HG02642 (cell line): ENCODE data around the gene SNTG2.
"Not testable (repeated sequence)": the region's sequence is repeated elsewhere in the genome, so short reads cannot be mapped to it uniquely, and the experiment has no call there.

ENCODE experiments used
- ATAC-seq: cut with Tn5 transposase; IDR thresholded peaks from one replicate; pipeline ENCODE4 v1.9.1; 2021; ENCODE audit warnings: mild to moderate bottlenecking; ENCODE audit not compliant: unreplicated experiment, poor library complexity

Gene SNTG2

DNA sequence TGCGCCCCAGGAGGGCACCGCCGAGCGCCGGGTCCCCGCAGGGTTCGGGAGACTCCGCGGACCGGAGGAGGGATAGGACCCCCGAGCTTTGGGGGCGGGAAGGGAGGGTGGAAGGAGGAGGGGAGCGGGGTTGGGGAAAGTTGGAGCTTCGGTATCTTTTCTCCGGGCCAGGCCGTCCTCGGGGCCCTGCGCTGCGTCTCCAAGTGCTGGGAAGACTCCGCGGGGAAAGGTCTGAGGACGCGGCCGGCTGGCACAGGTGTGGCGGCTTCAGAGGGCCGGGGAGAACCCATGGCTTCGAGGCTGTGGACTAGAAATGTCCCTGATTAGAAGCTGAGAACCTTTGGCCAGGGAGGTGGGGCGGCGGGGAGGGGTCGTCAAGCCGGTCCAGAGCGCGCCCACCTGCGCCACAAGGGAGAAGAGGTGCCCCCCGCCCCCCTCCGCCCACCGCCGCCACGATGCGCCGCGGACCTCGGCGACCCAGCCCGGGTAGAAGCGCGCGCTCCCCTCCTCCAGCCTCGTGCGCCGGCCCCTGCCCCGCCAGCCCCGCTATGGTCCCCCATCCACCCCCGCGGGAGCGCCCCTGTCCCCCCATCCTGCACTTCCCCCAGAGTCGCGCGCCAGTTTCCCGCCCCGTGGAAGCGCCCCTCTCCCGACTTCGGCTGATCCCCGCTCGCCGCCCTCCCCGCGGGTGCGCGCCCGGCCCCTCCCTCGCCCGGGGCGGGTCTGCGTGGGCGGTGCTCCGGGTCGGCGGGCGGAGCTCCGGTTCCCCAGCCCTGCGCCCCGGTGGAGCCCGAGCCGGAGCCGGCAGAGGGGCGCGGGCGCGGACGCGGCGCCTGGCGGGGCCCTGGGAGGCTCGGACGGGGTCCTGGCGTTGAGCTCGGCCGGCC is at the start of gene SNTG2:
Gene SNTG2, plus strand, starts transcription at position 770 of the 887 bp plus-strand sequence. CDS start 148 bp downstream, outside the sequence.
- no peak for ATAC-seq

DNA sequence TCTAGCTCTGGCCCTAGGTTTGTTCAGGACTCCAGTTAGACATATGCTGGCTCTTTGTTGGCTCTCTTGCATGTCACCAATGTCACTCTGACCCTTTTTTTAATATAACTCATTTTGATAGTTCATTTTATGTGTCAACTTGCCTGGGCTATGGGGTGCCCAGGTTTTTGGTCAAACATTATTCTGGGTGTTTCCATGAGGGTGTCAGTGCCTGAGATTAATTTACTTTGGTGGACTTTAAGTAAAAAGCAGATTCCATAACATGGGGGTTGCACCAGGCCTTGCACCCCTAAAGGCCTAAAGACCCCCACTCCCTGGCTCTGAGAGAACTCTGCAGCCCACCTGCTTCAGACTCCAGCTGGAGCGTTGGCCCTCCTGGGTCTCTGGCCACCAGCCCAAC is 48.1 kb upstream of the SNTG2 start:
- ATAC-seq: no peak

DNA sequence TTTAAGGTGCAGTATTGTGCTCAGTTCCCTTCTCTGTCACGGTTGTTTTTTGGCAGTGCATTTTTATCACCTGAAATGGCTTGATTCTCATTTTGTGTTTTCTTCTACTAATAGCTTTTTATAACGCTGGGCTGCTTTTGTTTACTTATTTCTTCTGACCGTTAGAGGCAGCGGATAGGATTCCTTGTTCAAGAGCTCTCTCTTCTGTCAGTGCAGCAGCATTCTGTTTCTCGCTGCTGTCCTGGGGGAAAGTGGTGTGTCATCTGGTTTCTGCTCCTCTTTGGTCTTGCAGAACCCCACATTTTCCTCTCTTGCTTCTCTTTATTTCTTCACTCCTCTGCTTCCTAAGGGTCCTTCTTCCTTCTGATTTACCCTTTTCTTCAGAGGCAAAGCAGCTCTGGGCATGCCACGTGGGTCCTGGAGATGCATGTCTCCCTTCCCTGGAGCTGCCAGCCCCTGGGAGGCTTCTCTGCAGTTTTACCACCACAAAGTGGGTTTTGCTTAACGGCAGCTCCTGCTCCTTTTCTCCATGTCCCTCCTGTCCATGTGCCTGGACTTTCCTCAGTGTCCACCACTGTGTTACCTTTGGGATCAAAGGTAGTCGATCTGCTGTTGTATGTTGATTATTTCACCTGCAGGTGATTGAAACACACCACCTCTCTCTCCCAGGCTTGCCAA is 47.3 kb upstream of the SNTG2 start:
- ATAC-seq: no peak

DNA sequence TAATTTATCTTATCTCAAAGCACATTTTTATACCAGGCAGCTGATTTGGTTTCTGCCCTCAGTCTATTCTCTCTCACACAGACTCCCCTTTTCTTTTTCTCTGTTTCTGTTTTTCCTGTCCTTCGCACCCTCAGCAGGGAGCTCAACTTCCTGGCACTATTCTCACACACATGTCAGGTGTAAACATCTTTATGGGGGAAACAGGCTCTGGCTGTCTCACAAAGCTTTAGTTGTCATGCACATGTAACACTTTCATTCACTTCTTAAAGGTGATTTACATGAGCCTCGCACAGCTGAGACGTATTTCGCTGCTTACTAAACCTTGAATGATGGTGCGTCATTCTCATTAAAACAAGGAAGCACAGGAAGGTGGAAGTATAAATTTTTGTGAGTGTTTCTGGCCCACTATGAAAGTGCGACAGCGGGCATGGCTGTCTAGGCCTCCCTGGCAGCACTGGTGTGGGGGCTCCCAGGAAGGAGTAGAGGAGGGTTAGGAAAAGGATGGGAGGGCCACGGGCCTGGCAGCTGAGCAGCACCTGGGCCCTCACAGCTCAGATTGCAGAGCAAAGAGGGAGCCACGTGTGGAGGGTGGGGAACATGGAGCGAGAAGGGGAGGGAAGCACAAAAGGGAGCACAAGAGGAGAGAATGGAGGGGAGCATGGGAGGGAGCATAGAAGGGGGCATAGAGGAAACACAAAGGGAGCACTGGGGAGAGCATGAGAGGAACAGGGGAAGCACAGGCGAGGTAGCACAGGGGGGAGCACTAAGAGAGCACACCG is 46.2 kb upstream of the SNTG2 start:
- no peak for ATAC-seq

DNA sequence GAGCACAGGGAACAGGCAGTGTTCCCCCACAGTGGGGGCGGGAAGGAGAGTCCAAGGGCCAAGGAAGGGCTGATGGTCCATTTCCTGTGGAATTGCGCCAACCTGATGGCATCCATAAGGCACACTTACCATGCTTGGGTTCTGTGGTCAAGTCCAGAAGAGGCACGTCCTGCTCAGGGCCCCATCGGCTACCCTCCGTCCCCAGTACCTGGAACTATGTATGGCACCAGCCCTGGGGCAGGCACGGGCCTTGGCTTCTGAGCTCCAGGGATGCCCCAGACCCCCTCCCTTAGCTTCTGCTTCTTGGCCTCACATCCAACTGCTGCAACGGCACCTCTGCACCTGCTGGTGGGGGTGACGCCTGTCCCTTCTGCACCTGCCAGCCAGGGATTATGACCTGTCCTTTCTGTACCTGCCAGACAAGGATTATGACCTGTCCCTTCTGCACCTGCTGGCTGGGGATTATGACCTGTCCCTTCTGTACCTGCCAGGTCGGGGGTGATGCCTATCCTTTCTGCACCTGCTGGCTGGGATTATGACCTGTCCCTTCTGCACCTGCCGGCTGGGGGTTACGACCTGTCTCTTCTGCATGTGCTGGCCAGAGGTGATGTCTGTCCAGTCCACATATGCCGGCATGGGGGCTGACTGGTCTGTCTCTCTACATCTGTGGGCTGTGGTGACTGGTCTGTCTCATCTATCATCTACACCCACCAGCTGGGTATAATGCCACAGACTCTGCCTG is 45.4 kb upstream of the SNTG2 start:
- no peak for ATAC-seq

DNA sequence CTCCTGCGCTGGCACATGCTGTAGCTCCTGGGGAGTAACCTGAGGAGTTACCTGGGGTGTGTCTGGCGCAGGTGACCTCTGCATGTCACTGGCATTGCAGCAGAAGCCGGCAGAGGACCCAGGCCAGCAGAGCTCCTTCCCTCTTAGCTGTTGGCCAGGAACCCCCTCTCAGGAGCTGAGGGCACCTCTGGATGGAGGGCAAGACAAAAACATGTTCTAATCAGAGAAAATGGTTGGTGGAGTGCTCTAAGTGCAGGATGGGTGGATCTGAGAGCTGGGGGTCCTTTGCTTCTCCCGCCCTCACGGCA is 44.9 kb upstream of the SNTG2 start:
- no peak for ATAC-seq

DNA sequence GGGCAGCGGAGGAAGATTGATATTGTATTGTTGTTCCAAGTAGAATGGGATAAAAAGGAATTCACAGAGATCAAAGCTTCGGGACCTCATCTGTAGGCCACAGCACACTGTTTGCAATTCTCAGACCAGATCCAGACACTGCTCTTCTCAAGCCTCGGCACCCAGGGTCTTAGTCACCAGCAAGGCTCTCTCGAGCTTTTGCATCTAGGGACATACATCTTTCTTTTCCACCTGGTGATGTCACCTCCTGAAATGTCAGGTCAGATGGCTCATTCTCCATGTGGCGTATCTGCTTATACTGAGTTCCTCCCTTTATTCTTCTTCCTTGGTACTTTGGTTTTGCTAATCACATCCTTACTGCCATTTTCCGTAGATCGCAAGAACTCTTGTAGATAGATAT is 42.9 kb upstream of the SNTG2 start:
- ATAC-seq: no peak

DNA sequence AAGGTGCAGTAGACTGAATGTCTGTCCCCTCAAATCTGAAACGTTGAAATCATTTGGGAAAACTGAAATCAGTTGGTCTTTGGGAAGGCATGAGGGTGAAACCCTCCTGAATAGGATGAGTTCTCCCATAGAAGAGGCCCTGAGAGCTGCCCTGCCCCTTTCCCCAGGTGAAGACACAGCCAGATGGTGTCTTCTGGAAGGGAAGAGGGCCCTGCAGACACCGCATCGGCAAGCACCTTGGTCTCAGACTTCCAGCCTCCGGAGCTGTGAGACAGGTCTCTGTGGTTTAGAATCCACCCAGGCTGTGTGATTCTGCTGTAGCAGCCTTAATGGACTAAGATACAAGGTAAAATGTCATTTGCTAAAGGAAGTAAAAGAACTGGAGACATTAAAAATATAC is 42.1 kb upstream of the SNTG2 start:
- ATAC-seq: no peak

DNA sequence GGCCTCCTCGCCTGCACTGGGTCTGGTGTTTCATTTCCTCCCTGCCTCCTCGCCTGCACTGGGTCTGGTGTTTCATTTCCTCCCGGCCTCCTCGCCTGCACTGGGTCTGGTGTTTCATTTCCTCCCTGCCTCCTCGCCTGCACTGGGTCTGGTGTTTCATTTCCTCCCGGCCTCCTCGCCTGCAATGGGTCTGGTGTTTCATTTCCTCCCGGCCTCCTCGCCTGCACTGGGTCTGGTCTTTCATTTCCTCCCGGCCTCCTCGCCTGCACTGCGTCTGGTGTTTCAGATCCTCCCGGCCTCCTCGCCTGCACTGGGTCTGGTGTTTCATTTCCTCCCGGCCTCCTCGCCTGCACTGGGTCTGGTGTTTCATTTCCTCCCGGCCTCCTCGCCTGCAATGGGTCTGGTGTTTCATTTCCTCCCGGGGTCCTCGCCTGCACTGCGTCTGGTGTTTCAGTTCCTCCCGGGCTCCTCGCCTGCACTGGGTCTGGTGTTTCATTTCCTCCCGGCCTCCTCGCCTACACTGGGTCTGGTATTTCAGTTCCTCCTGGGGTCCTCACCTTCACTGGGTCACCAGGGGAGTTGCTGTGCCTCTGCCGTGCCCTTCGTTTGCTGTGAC is 40.8 kb upstream of the SNTG2 start:
- not testable (repeated sequence) for ATAC-seq

DNA sequence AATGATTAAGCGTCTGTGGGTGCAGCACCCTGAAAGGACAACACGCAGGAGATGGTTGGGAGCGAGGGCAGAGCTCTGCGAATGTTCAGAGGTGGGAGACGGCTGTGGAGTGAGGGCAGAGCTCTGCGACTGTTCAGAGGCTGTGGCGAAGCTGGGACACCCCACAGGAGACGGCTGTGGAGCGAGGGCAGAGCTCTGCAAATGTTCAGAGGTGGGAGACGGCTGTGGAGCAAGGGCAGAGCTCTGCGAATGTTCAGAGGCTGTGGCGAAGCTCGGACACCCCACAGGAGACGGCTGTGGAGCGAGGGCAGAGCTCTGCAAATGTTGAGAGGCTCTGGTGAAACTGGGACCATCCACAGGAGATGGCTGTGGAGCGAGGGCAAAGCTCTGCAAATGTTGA is 40.0 kb upstream of the SNTG2 start:
- ATAC-seq: no peak

DNA sequence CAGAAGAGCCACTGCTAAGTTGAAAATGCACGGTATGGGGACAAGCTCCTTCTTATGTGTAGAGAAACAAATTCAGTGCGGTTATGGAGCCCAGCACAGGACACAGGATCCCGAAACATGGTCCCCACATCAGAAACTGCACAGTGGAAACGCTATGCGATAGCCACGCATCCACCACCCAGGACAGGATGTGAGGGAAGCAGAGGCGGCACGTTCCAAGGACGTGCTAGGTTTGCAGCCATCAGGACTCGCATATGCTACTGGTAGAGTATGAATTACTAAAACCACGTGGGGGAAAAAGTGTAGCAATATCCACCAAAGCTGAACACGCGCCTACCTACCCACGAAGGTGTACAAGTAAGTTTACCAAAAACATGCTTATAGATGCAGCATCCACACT is 34.7 kb upstream of the SNTG2 start:
- ATAC-seq: no peak

DNA sequence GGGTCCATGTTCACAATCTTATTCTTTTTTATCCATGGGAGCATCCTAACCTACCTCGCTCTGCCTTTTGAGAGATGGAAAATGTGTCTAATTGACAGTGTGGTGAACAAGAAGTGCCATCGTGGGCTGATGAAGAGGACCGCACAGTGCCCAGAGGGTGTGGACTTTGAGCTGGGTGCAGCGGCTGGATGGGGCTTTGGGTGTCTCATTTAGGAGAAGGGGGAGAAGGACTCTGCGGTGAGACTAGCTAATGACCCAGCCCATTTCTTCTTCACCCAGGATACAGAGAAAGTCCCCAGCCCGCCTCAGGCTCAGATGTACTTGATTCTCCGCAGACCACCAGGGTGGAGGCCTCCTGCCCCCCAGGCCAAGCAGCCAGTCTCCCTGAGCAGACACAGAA is 33.7 kb upstream of the SNTG2 start:
- no peak for ATAC-seq

DNA sequence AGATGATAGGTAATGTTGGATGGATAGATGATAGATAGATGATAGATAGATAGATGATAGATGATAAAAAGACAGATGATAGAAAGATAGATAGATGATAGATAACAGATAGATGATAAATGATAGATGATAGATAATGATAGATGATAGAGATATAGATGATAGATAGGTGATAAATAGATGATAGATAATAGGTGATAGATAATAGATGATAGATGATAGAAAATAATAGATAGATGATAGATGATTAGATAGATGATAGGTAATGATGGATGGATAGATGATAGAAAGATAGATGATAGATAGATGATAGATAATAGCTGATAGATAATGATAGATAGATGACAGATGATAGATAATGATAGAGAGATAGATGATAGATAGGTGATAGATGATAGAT is 31.0 kb upstream of the SNTG2 start:
- ATAC-seq: no peak

DNA sequence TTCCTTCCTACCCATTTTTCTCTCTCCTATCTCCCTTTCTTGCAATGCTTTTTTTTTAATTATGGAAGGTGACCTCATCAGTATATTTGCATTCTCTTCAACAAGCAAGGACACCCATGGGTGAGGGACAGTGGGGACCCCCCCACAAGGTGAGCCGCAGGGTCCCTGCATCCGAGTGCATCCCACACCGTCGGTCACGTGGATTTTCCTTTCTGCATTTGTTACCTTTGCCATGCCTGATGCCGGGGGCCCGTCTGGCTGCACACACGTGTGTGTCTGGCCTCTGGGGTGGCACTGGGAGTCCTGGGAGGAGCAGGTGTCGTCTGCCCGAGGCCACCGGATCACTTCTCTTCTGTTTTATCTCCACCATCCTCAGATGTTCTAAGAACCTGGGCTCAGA is 30.1 kb upstream of the SNTG2 start:
- ATAC-seq: no peak

DNA sequence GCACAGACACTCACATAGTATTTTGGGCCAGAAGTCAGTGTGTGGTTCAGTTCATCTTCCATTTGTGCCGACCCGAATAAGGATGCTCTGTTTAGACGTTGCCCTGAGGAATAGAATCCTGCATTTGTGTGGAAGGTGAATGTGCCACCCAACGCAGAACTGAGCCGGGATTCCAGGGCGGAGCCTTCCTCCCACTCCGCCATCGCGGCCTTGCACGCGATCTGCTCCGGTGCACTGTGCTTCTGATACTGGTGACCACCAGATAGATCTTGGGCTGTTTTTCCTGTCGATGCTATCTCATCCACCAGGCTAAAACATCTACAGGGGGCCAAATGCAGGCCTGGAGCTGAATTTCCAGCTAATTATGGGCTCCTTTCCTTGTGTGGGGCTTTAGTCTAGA is 29.6 kb upstream of the SNTG2 start:
- no peak for ATAC-seq

DNA sequence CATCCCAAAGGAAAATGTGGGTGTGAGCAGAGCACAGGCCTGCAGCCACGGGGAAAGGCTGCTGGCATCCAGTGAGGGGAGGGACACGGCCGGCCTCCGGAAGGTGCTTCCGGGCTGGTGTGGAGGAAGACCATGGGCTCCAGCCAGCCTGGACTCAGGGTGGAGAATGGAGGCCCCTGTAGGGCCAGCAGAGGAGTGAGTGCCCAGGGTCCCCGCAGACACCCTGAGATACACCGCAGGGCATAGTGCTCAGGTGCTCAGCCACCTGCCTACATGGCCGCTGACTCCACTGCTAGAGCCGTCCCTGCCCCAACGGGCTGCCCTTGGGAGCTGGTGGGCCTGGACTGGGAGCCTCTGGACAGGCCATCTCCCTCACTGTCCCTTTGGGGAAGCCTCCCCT is 28.5 kb upstream of the SNTG2 start:
- ATAC-seq: no peak

DNA sequence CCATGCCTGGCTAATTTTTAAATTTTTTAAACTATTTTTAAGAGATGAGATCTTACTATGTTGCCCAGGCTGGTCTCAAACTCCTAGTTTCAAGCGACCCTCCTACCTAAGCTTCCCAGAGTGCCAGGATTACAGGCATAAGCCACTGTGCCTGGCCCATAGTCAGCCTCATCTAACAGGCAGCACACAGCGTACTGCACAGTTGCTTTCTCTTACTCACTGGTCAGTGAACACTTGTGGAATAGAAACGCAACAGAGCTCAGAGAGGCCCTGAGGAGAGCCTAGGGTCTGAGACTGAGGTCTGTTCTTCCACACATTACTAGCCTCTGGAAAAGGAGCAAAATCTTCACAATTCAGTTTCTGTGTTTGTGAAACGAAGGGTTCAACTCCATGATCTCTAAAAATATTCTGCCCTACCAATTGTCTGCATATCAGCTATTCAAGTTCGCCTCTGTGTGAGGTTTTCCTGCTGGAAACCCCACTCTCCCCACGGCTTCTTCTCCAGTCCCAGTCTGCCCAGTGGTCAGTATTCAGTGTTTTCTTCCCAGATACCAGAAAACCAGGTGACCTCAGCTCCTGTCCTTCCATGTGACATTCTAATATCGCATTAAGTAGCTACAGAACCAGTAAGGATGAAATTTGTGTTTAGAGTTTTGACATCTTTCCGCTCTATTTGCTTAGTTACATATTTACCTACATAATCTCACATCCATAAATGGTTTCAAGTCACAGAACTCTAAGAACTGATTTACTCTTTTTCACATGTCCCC is 26.6 kb upstream of the SNTG2 start:
- no peak for ATAC-seq

DNA sequence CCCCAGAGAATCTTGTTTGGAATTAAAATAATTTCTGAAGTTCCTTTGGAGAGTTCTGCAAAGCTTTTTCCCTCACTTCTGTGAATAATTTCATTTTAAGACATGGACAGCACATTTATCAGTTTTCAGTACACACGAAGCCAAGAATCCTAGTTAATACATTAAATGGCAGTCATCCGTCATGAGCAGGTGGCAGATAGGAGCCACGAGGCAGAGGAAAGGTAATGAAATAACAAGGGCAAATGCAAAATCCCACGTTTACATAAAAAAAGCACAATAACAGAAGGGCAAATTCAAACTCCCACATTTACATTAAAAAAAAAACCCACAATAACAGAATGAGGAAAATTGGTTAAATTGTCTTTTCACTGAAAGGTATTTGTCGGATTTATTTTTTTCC is 25.9 kb upstream of the SNTG2 start:
- ATAC-seq: no peak

DNA sequence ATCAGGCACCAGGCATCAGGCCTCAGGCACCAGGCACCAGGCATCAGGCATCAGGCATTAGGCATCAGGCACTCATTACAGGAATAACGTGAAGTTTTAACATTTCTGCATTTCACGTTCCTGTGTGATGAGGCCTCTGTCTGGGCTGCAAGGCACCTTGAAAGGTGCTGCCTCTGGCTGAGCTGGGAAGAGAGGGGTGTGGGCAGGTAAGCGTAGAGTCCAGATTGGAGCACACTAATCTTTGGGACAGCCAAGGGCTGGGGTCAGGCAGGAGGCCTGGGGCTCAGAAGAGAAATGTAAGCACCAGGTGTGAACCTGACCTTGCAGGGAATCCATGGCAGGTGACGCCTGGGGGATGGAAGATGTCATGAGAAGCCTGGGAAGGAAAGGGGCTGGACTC is 25.3 kb upstream of the SNTG2 start:
- no peak for ATAC-seq
